IMR-90 (cell line): Measurements from ENCODE around the gene SPESP1.

ENCODE experiments used
- BHLHE40 ChIP-seq: fragments of 150-350 bp; IDR thresholded peaks from 2 replicates; pipeline ENCODE4 v1.6.1; 2016; ENCODE audit warnings: mild to moderate bottlenecking, low read depth, low read length
- POLR2A ChIP-seq: IDR thresholded peaks from 2 replicates; pipeline ENCODE4 v1.6.1; 2012; ENCODE audit warnings: mild to moderate bottlenecking, low read depth, low read length
- RCOR1 ChIP-seq: IDR thresholded peaks from 2 replicates; pipeline ENCODE4 v1.6.1; 2012; ENCODE audit warnings: mild to moderate bottlenecking, low read length, improper control_type of control experiment; ENCODE audit not compliant: insufficient replicate concordance
- TF ChIP-seq, protein P1 (sequence below): conservative IDR thresholded peaks from 2 replicates; pipeline ENCODE4 v1.5.1; 2012; ENCODE audit warnings: mild to moderate bottlenecking, low read depth, low read length, improper control_type of control experiment
- TF ChIP-seq, protein P2 (sequence below): fragments of 150-350 bp; IDR thresholded peaks from 2 replicates; pipeline ENCODE4 v1.6.1; 2017; ENCODE audit warnings: mild to moderate bottlenecking, antibody characterized with exemption, low read length, low read depth

DNA sequence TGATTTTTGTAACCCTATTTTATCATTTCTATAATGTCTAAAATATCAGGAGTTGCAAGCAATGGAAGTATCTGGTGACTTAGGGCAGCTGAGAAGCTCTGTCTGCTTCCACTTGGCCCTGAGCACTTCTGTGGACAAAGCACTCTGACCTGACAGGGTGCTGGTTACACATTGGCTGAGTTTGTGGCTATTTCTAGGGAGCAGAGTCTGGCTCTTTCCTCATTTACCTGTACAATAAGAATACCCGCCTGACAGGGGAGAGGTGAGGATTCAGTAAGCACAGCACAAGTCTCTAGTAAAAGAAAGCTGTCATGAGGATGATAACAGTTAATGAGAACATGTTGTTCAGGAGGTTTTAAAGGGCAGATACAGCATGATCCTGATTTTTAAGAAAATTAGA is 33.3 kb upstream of the SPESP1 start:
- TF ChIP-seq, protein P1, sequence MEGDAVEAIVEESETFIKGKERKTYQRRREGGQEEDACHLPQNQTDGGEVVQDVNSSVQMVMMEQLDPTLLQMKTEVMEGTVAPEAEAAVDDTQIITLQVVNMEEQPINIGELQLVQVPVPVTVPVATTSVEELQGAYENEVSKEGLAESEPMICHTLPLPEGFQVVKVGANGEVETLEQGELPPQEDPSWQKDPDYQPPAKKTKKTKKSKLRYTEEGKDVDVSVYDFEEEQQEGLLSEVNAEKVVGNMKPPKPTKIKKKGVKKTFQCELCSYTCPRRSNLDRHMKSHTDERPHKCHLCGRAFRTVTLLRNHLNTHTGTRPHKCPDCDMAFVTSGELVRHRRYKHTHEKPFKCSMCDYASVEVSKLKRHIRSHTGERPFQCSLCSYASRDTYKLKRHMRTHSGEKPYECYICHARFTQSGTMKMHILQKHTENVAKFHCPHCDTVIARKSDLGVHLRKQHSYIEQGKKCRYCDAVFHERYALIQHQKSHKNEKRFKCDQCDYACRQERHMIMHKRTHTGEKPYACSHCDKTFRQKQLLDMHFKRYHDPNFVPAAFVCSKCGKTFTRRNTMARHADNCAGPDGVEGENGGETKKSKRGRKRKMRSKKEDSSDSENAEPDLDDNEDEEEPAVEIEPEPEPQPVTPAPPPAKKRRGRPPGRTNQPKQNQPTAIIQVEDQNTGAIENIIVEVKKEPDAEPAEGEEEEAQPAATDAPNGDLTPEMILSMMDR = no peak
- TF ChIP-seq RCOR1 = no peak
- TF ChIP-seq, protein P2, sequence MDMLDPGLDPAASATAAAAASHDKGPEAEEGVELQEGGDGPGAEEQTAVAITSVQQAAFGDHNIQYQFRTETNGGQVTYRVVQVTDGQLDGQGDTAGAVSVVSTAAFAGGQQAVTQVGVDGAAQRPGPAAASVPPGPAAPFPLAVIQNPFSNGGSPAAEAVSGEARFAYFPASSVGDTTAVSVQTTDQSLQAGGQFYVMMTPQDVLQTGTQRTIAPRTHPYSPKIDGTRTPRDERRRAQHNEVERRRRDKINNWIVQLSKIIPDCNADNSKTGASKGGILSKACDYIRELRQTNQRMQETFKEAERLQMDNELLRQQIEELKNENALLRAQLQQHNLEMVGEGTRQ = no peak
- no peak for TF ChIP-seq POLR2A
- no peak for TF ChIP-seq BHLHE40
